Right lobe of liver (tissue), 6 donors: ENCODE data around the gene USP48. TPM values are rescaled to one million over a fixed set of nuclear protein-coding genes. Genes with fewer than 3 reads are reported as not detected.

Experiments
- ATAC-seq, 4 donors: fragments of 200-7000 bp; cut with Tn5 transposase; one replicate each; pipeline ENCODE4 v1.9.1; 2020; ENCODE audit warnings: mild to moderate bottlenecking in 4 of 4, moderate library complexity in 4 of 4
- DNase-seq, 3 donors: peaks; one replicate each; pipeline ENCODE4 v3.0.0-alpha.2; 2020
- H3K27ac ChIP-seq, 3 donors: fragments of 200-600 bp; one replicate each; pipeline ENCODE4 v1.8.0; 2022
- H3K27me3 ChIP-seq, 2 donors: fragments of 200-600 bp; one replicate each; pipeline ENCODE4 v1.8.0; 2022
- H3K36me3 ChIP-seq, 4 donors: fragments of 200-600 bp; sonication (generic) in 1 of 4; one replicate each; pipeline versions ENCODE4 v1.5.1 to v1.8.0; 2017 to 2022; ENCODE audit warnings: control low read depth in 1 of 4
- H3K4me1 ChIP-seq, 4 donors: fragments of 200-600 bp; sonication (generic) in 1 of 4; one replicate each; pipeline versions ENCODE4 v1.5.1 to v1.8.0; 2017 to 2022; ENCODE audit warnings: control low read depth in 1 of 4
- H3K4me3 ChIP-seq, 3 donors: fragments of 200-600 bp; one replicate each; pipeline ENCODE4 v1.8.0; 2022
- H3K9me3 ChIP-seq, 4 donors: fragments of 200-600 bp; sonication (generic) in 1 of 4; one replicate each; pipeline versions ENCODE4 v1.5.1 to v1.8.0; 2017 to 2022; ENCODE audit warnings: control low read depth in 1 of 4
- POLR2A ChIP-seq: fragments of 450-650 bp; IDR thresholded peaks from one replicate; pipeline ENCODE4 v1.6.1; 2017; ENCODE audit warnings: antibody characterized with exemption, mild to moderate bottlenecking
- WGBS: methylation state at CpG from one replicate; pipeline ENCODE4 v1.1.6; 2018; ENCODE audit warnings: low coverage, low lambda C conversion rate; ENCODE audit not compliant: insufficient coverage; ENCODE audit errors: missing lambda C conversion rate; 5-methylcytosine and 5-hydroxymethylcytosine counted together
- intact Hi-C, 2 donors: fragments of 100-400 bp; cut with DNase I; formaldehyde crosslinking; loops; one replicate each; pipeline versions ENCODE4 v1.11.2 to v1.14.1; 2022
- total RNA-seq, 6 experiments: library from RNA; depleted of rRNA in 2 of 6; stranded (reverse); fragments of >200 nt in 2 of 6; fragmentation: NEBNext Ultra II Directional in 3 of 6; extraction: Animal tissue kit (Norgen Biotek cat#: 25700) in 3 of 6; gene quantifications; one replicate each; pipeline versions ENCODE4 v1.1.0 to v1.2.4, GENCODE V29; 2016 to 2023
- TF ChIP-seq, protein P1 (sequence below), 4 donors: fragments of 200-600 bp in 3 of 4; fragments of 450-650 bp in 1 of 4; IDR thresholded peaks; one replicate each; pipeline versions ENCODE4 v1.5.1 to v1.8.0; 2016 to 2022; ENCODE audit warnings: antibody characterized with exemption in 4 of 4, mild to moderate bottlenecking in 2 of 4
- donor health status: DM: no; HTN: yes; CAD: no.
- donor health status: DM: no; HTN: no; CAD: no.
- donor health status: DM: no; HTN: no; CAD: no.
- donor health status: DM: no; HTN: yes; CAD: no.
- donor health status: DM: no; HTN: yes; CAD: no.

The USP48 gene
- total RNA-seq, 6 experiments from 2014 or later, result 21.3 to 24.5 (median 22.8) TPM

DNA sequence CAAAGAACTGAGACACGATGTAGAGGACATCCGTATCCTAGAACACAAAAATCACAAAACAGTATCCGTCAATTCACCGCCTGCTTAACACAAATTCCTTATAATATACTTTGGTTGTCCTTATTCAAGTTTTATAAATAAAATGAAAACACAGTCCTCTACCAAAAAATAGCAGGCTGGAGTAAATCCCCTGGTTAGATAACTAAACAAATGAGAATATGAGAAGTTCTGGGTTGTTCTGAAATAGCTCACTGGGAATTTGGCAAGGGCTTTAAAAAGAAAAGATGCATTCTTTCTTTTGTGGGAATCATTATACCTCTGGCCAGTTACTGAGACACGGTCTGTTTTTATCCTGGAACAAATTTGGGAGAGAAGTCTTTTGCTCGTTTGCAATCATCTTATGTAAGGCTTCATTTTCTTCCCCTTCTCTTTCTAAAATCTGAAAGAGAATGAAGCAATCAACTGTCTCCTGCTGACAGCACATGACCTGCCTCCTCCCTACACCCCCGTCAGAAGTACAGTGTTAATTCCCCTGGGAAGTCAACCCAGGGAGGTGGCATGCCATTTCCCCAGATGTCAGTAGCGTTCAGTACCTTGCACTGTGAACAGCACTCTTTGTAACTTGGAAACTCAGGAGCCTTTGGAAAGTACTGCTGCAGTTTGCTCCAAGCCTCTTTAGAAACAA is 76.7 kb downstream of the USP48 start:
- Histone ChIP-seq H3K4me1 (peaks cover 0 to 10% (median 0%) of the 10 kb centered on the region in 4 donors), H3K27me3 (no peaks in the 10 kb centered on the region), H3K4me3 (no peak overlapping the region), H3K36me3 (peaks cover 0 to 27% (median 5%) of the 10 kb centered on the region in 4 donors), H3K9me3 (no peaks in the 10 kb centered on the region), H3K27ac (no peak overlapping the region)
- ATAC-seq (peak in 3 of 4 donors; percentile 25 to 36 (median 32)), DNase-seq (no peak)
- WGBS, result 69% methylated on average over 8 of the region's 8 CpGs
- TF ChIP-seq, protein P1, sequence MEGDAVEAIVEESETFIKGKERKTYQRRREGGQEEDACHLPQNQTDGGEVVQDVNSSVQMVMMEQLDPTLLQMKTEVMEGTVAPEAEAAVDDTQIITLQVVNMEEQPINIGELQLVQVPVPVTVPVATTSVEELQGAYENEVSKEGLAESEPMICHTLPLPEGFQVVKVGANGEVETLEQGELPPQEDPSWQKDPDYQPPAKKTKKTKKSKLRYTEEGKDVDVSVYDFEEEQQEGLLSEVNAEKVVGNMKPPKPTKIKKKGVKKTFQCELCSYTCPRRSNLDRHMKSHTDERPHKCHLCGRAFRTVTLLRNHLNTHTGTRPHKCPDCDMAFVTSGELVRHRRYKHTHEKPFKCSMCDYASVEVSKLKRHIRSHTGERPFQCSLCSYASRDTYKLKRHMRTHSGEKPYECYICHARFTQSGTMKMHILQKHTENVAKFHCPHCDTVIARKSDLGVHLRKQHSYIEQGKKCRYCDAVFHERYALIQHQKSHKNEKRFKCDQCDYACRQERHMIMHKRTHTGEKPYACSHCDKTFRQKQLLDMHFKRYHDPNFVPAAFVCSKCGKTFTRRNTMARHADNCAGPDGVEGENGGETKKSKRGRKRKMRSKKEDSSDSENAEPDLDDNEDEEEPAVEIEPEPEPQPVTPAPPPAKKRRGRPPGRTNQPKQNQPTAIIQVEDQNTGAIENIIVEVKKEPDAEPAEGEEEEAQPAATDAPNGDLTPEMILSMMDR (IDR thresholded peaks at IDR 0.05), result no peak
- TF ChIP-seq POLR2A, result no peak
- intact Hi-C loops, result loop anchor here in 1 of 2 donors (10.0 kb wide), 1 partner anchor 259 kb away; no protein-coding TSS in a partner anchor

DNA sequence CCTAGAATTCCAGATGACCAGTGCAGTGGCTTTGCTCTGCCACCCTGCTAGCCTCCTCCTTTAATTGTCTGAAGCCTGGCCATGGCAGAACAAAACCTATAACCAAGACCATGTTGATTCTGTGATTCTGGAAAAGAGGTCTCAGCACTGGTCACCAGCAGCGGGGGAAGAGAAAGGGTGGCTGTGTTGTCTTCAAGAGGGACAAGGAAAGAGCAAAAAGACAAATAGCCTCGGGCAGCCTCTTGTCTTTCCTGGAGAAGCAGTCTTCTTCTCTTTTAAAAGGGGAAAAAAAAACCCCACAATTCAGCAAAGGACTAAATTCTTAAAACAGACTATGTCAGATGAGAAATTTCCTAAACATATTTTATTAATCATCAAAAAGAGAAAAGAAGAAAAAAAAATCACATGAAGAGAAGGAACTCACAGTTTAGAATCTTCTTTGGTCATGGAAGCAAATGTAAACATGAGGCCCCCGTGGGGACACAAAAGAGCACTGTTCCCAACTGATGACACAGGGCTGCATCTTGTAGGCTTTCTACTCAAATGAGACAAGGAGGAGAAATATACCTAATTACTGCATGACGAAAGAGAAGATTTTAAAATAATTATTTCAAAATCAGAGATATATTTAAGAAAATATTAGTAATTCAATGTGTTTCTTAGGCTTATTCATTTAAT is 77.5 kb downstream of the USP48 start:
- Histone ChIP-seq H3K36me3 (peaks cover 0 to 26% (median 5%) of the 10 kb centered on the region in 4 donors), H3K4me1 (peaks cover 0 to 10% (median 0%) of the 10 kb centered on the region in 4 donors), H3K27me3 (no peaks in the 10 kb centered on the region), H3K9me3 (no peaks in the 10 kb centered on the region), H3K27ac (no peak overlapping the region), H3K4me3 (no peak overlapping the region)
- ATAC-seq (no peak), DNase-seq (no peak)
- TF ChIP-seq, protein P1 (IDR thresholded peaks at IDR 0.05), result no peak
- no peak for TF ChIP-seq POLR2A
- intact Hi-C loops, result loop anchor here in 1 of 2 donors (10.0 kb wide), 1 partner anchor 259 kb away; no protein-coding TSS in a partner anchor
- 76% methylated on average over 4 of the region's 4 CpGs for WGBS

DNA sequence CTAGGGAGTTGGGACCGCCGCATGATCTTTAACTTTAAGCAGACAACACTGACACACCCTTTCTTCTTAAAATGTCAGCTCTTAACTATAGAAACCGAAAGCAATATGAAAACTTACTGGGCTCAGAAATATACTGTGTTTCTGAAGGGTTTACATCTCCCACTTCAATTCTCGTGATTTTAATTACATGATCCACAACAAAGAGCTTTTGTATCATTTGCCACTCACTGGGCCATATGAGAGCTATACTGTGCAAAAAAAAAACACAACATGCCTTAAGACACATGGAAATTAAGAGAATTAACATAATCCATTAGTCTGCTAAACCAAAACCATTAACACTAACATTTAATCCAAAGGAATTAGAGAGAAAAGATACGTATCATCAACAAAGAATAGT is 78.8 kb downstream of the USP48 start:
- no peak overlapping the region for H3K4me3 ChIP-seq
- intact Hi-C loops, result loop anchor here in 1 of 2 donors (10.0 kb wide), 1 partner anchor 261 kb away; no protein-coding TSS in a partner anchor
- ATAC-seq (no peak), DNase-seq (no peak)
- TF ChIP-seq POLR2A, result no peak
- TF ChIP-seq, protein P1 (IDR thresholded peaks at IDR 0.05), result no peak
- peaks cover 0 to 29% (median 8%) of the 10 kb centered on the region in 4 donors for H3K36me3 ChIP-seq
- H3K4me1 ChIP-seq, result peaks cover 0 to 10% (median 0%) of the 10 kb centered on the region in 4 donors
- H3K27ac ChIP-seq, result no peak overlapping the region
- no peaks in the 10 kb centered on the region for H3K27me3 ChIP-seq
- WGBS, result 89% methylated on average over 5 of the region's 5 CpGs
- no peaks in the 10 kb centered on the region for H3K9me3 ChIP-seq

DNA sequence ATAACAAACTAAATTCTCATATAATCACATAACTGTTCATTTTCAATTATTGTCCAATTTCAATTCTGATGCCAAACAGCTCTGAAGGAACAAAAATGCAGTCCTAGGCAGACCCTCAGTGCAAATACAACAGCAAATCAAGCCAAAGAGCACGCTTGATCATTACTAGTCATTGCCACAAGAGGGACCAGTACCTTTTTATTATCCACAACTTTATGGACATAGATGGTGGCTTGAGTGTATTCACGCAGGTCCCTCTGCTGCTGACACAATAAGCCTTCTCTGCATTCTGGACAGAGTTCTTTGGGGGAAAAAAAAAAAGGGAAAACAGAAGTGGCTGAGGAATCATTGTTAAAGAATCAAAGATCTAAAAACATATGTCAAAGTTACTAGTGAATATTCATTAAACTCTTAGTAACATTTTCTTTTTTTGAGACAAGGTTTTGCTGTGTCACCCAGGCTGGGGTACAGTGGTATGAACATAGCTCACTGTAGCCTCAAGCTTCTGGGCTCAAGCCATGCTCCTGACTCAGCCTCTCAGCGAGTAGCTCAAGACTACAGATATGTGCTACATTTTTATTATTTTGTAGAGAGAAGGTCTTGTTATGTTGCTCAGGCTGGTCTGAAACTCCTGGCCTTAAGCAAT is 79.5 kb downstream of the USP48 start:
- no peak for DNase-seq

More for the DNA sequence above, 79.5 kb downstream of the USP48 start:
- H3K4me1 ChIP-seq, result peaks cover 0 to 10% (median 0%) of the 10 kb centered on the region in 4 donors
- WGBS, result 68% methylated on average over 3 of the region's 3 CpGs
- no peak overlapping the region for H3K27ac ChIP-seq
- TF ChIP-seq, protein P1 (IDR thresholded peaks at IDR 0.05), result peak; percentile 26 to 55 (median 41)
- no peak for TF ChIP-seq POLR2A
- no peaks in the 10 kb centered on the region for H3K27me3 ChIP-seq
- ATAC-seq, result peak; percentile 57 to 80 (median 68)
- no peak overlapping the region for H3K4me3 ChIP-seq
- intact Hi-C loops, result loop anchor here in 1 of 2 donors (10.0 kb wide), 1 partner anchor 261 kb away; no protein-coding TSS in a partner anchor
- no peaks in the 10 kb centered on the region for H3K9me3 ChIP-seq
- peaks cover 0 to 29% (median 8%) of the 10 kb centered on the region in 4 donors for H3K36me3 ChIP-seq
